ENCODE results near the gene RPS15.

RPS15 gene

GRCh38 chr19:1471010-1471514 is 32.9 kb downstream of the RPS15 start:
- no peak for TF ChIP-seq CTCF (conservative IDR thresholded peaks at IDR 0.05)
- no peak for TF ChIP-seq ZFX (IDR thresholded peaks at IDR 0.05)
- peak overlapping the region; percentile 92 for H3K27ac ChIP-seq

- H3K27ac ChIP-seq = peak overlapping the region; percentile 92
- no peak for TF ChIP-seq ZFX (IDR thresholded peaks at IDR 0.05)
- no peak; the same call in 1 of the 2 replicates for TF ChIP-seq CTCF (conservative IDR thresholded peaks at IDR 0.05)
These were observed 33.4 kb downstream of the RPS15 start for GRCh38 chr19:1471515-1472160.

- no peak for TF ChIP-seq CTCF (conservative IDR thresholded peaks at IDR 0.05)
- no peak for TF ChIP-seq ZFX (IDR thresholded peaks at IDR 0.05)
- peak overlapping the region; percentile 92; the same call in 1 of the 2 replicates for H3K27ac ChIP-seq
These were observed 34.3 kb downstream of the RPS15 start for GRCh38 chr19:1472231-1473084.

GRCh38 chr19:1473085-1473851 is 35.1 kb downstream of the RPS15 start:
- TF ChIP-seq ZFX (IDR thresholded peaks at IDR 0.05) (no peak), CTCF (conservative IDR thresholded peaks at IDR 0.05) (no peak)

GRCh38 chr19:1474011-1474764 is 36.0 kb downstream of the RPS15 start:
- no peak overlapping the region for H3K27ac ChIP-seq
- TF ChIP-seq ZFX (IDR thresholded peaks at IDR 0.05) = no peak
- TF ChIP-seq CTCF (conservative IDR thresholded peaks at IDR 0.05) = no peak

More at GRCh38 chr19:1473085-1473851, 35.1 kb downstream of the RPS15 start:
- H3K27ac ChIP-seq = no peak overlapping the region

GRCh38 chr19:1474765-1475351 is 36.7 kb downstream of the RPS15 start:
- TF ChIP-seq CTCF (conservative IDR thresholded peaks at IDR 0.05) = no peak
- TF ChIP-seq ZFX (IDR thresholded peaks at IDR 0.05) = no peak
- H3K27ac ChIP-seq = no peak overlapping the region
